Measurements from ENCODE around the gene ROM1. TPM values are rescaled to one million over a fixed set of nuclear protein-coding genes. Genes with fewer than 3 reads are reported as not detected.
"Not testable (repeated sequence)": the region's sequence is repeated elsewhere in the genome, so short reads cannot be mapped to it uniquely, and the experiment has no call there.

ROM1 gene
- total RNA-seq, 1 donor from 2014 or later: 2.4 TPM

DNA sequence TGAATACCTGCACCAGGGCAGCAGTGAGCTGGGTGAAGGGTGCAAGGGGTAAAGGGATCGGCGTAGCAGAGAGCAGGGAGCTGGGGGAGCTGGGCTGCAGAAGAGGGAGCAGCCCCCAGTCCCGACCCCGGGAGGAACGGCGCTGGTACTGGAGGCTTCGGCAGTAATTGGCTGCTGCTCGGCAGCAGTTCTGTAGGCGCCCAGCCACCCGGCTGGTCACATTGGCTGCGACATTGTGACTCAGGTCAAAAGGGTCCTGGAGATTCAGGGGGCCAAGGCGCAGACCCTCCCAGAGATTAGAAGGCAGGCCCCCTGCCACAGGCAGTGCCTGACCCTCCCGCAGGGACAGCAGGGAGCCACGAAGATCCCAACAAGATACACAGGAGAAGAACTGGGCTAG, 37.2 kb upstream of the ROM1 start:
- peak overlapping the region; percentile 74 for H3K27ac Mint-ChIP-seq (ENCODE audit: unreplicated experiment)
- peak overlapping the region; percentile 99 for H3K4me3 Mint-ChIP-seq (ENCODE audit: unreplicated experiment)
- H3K9me3 Mint-ChIP-seq (ENCODE audit: low read depth): no peaks in the 10 kb centered on the region
- peaks cover 47% of the 10 kb centered on the region for H3K4me1 Mint-ChIP-seq (ENCODE audit: low read depth)
- TF ChIP-seq, protein P1, sequence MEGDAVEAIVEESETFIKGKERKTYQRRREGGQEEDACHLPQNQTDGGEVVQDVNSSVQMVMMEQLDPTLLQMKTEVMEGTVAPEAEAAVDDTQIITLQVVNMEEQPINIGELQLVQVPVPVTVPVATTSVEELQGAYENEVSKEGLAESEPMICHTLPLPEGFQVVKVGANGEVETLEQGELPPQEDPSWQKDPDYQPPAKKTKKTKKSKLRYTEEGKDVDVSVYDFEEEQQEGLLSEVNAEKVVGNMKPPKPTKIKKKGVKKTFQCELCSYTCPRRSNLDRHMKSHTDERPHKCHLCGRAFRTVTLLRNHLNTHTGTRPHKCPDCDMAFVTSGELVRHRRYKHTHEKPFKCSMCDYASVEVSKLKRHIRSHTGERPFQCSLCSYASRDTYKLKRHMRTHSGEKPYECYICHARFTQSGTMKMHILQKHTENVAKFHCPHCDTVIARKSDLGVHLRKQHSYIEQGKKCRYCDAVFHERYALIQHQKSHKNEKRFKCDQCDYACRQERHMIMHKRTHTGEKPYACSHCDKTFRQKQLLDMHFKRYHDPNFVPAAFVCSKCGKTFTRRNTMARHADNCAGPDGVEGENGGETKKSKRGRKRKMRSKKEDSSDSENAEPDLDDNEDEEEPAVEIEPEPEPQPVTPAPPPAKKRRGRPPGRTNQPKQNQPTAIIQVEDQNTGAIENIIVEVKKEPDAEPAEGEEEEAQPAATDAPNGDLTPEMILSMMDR (IDR thresholded peaks at IDR 0.05): no peak
- DNase-seq (ENCODE audit: low spot score): peak; percentile 79
- no peaks in the 10 kb centered on the region for H3K27me3 Mint-ChIP-seq (ENCODE audit: low read depth)
- H3K36me3 Mint-ChIP-seq (ENCODE audit: low read depth): peaks cover 21% of the 10 kb centered on the region

DNA sequence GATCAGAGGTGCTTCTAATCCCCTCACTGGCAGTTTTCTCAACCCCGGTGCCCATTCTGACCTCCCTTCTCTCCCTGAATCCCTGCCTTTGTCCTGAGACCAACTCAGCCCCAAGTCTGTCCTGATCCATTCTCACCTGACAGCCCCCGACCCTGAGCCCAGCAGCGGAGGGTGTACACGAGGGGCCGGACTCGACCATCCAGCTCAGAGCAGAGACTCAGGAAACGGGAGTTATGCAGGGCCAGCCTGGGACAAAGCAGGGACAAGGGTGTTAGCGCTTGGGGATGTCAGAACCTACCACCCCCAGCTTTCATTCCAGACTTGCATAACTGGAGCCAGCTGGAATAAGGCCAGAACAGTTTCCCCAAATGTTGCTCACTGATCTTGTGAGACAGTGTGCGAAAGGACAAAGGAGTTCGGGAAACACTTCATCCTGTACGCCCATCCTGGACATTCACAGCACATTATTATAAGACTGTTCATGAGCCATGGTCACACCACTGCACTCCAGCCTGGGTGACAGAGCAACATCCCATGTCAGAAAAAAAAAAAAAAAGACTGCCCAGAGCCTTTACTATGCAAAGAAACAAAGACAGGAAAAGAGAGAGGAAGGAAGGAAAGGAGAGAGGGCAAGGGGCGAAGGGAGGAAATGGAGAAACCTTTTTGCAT, 35.9 kb upstream of the ROM1 start:
- no peaks in the 10 kb centered on the region for H3K27me3 Mint-ChIP-seq (ENCODE audit: low read depth)
- TF ChIP-seq, protein P1 (IDR thresholded peaks at IDR 0.05): no peak
- DNase-seq (ENCODE audit: low spot score): peak; percentile 81
- no peaks in the 10 kb centered on the region for H3K9me3 Mint-ChIP-seq (ENCODE audit: low read depth)
- H3K27ac Mint-ChIP-seq (ENCODE audit: unreplicated experiment): peak overlapping the region; percentile 66
- H3K36me3 Mint-ChIP-seq (ENCODE audit: low read depth): peaks cover 14% of the 10 kb centered on the region
- peaks cover 34% of the 10 kb centered on the region for H3K4me1 Mint-ChIP-seq (ENCODE audit: low read depth)
- no peak overlapping the region for H3K4me3 Mint-ChIP-seq (ENCODE audit: unreplicated experiment)

DNA sequence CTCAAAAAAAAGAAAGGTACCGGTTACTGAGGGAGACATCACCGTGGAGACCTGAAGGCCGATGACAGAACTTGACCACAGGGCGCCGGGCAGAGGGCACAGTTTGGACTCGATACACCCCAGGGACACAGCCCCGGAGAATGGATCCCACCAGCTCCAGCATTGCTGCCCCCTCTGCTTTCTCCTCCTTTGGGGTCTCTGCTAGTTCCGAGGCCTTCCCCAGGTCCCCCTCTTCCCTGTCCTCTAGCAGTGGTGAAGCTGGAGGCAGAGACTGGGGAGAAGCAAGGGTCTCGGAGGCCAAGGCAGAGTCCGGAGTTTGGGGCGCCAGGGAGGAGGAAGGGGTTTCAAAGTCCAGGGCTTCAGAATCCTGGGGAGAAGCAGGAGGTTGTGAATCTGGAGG, 34.5 kb upstream of the ROM1 start:
- peak; percentile 44 for DNase-seq (ENCODE audit: low spot score)
- Mint-ChIP-seq H3K4me3 (ENCODE audit: unreplicated experiment) (no peak overlapping the region), H3K4me1 (ENCODE audit: low read depth) (peaks cover 24% of the 10 kb centered on the region), H3K9me3 (ENCODE audit: low read depth) (no peaks in the 10 kb centered on the region), H3K36me3 (ENCODE audit: low read depth) (peaks cover 11% of the 10 kb centered on the region), H3K27ac (ENCODE audit: unreplicated experiment) (no peak overlapping the region), H3K27me3 (ENCODE audit: low read depth) (no peaks in the 10 kb centered on the region)
- TF ChIP-seq, protein P1 (IDR thresholded peaks at IDR 0.05): no peak

DNA sequence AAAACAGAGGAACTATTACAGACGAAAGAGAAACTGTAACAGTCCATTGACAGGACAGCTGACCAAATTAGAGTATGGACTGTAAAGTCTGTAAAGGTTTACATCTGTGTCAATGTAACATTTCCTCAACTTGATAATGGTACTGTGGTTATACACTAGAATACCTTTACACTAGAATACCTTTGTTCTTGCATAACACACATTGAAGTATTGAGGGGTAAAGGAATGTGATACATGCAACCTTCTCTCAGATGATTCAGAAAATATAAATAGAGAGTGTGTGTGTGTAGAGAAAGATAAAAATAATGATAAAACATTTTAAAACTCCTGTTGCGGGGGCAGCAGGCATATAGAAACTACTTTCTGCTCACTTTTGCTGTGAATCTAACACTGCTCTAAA, 33.8 kb upstream of the ROM1 start:
- no peak overlapping the region for H3K4me3 Mint-ChIP-seq (ENCODE audit: unreplicated experiment)
- peaks cover 11% of the 10 kb centered on the region for H3K36me3 Mint-ChIP-seq (ENCODE audit: low read depth)
- H3K27me3 Mint-ChIP-seq (ENCODE audit: low read depth): no peaks in the 10 kb centered on the region

GRCh38 chr11:62580959-62581715, 31.9 kb upstream of the ROM1 start:
- DNase-seq (ENCODE audit: low spot score): peak; percentile 72
- Mint-ChIP-seq H3K36me3 (ENCODE audit: low read depth) (peaks cover 10% of the 10 kb centered on the region), H3K4me1 (ENCODE audit: low read depth) (peaks cover 9% of the 10 kb centered on the region), H3K27me3 (ENCODE audit: low read depth) (no peaks in the 10 kb centered on the region), H3K9me3 (ENCODE audit: low read depth) (no peaks in the 10 kb centered on the region), H3K27ac (ENCODE audit: unreplicated experiment) (no peak overlapping the region), H3K4me3 (ENCODE audit: unreplicated experiment) (no peak overlapping the region)
- TF ChIP-seq, protein P1 (IDR thresholded peaks at IDR 0.05): no peak

More for the DNA sequence above, 33.8 kb upstream of the ROM1 start:
- no peaks in the 10 kb centered on the region for H3K9me3 Mint-ChIP-seq (ENCODE audit: low read depth)
- peaks cover 24% of the 10 kb centered on the region for H3K4me1 Mint-ChIP-seq (ENCODE audit: low read depth)
- H3K27ac Mint-ChIP-seq (ENCODE audit: unreplicated experiment): no peak overlapping the region
- DNase-seq (ENCODE audit: low spot score): no peak
- TF ChIP-seq, protein P1 (IDR thresholded peaks at IDR 0.05): no peak

DNA sequence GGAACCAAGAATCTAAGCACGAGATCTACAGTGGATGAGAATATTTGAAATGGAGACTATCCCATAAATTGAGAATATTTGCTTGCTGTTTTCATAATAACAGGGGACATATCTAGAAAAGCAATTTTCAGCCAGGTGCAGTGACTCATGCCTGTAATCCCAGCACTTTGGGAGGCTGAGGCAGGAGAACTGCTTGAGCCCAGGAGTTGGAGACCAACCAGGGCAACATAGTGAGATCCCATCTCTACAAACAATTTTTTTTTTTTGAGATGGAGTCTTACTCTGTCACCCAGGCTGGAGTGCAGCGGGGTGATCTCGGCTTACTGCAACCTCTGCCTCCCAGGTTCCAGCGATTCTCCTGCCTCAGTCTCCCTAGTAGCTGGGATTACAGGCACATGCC, 31.3 kb upstream of the ROM1 start:
- DNase-seq (ENCODE audit: low spot score); H3K27ac Mint-ChIP-seq (ENCODE audit: unreplicated experiment); H3K4me3 Mint-ChIP-seq (ENCODE audit: unreplicated experiment); H3K4me1 Mint-ChIP-seq (ENCODE audit: low read depth); H3K27me3 Mint-ChIP-seq (ENCODE audit: low read depth); H3K36me3 Mint-ChIP-seq (ENCODE audit: low read depth); H3K9me3 Mint-ChIP-seq (ENCODE audit: low read depth): not testable (repeated sequence)

DNA sequence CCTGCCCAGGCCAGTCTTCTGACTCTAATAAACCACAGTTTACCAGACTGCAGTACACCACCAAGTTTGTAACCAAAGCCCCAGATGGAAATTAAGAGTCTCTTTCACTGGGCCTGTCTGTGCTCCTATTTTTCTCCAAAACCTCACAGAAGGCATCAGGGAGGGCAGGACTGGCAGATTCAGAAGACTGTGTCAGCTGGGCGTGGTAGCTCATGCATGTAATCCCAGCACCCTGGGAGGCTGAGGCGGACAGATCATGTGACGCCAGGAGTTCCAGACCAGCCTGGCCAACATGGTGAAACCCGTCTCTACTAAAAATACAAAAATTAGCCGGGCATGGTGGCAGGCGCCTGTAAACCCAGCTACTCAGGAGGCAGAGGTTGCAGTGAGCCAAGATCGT, 27.7 kb upstream of the ROM1 start:
- H3K4me1 Mint-ChIP-seq (ENCODE audit: low read depth); H3K27ac Mint-ChIP-seq (ENCODE audit: unreplicated experiment); H3K9me3 Mint-ChIP-seq (ENCODE audit: low read depth); H3K27me3 Mint-ChIP-seq (ENCODE audit: low read depth); H3K36me3 Mint-ChIP-seq (ENCODE audit: low read depth); H3K4me3 Mint-ChIP-seq (ENCODE audit: unreplicated experiment): not testable (repeated sequence)
- DNase-seq (ENCODE audit: low spot score): peak; percentile 37
